LNCaP clone FGC (cell line): ENCODE measurements around the gene HOXD12.

ENCODE experiments used
- DNase-seq: peaks from one replicate; pipeline ENCODE4 v3.0.0-alpha.2; 2011; ENCODE audit warnings: low read depth
- H3K4me3 ChIP-seq: 2 replicates; pipeline ENCODE4 v1.5.1; 2011; ENCODE audit warnings: mild to moderate bottlenecking, low read depth, low read length, control low read depth
- TF ChIP-seq, protein P1 (sequence below): IDR thresholded peaks from 2 replicates; pipeline ENCODE4 v1.5.1; 2012; ENCODE audit warnings: mild to moderate bottlenecking; ENCODE audit not compliant: control insufficient read depth, insufficient read depth; ENCODE audit errors: extremely low read depth

HOXD12 gene

GRCh38 chr2:176100547-176101140 is 1.0 kb downstream of the HOXD12 start:
- TF ChIP-seq, protein P1, sequence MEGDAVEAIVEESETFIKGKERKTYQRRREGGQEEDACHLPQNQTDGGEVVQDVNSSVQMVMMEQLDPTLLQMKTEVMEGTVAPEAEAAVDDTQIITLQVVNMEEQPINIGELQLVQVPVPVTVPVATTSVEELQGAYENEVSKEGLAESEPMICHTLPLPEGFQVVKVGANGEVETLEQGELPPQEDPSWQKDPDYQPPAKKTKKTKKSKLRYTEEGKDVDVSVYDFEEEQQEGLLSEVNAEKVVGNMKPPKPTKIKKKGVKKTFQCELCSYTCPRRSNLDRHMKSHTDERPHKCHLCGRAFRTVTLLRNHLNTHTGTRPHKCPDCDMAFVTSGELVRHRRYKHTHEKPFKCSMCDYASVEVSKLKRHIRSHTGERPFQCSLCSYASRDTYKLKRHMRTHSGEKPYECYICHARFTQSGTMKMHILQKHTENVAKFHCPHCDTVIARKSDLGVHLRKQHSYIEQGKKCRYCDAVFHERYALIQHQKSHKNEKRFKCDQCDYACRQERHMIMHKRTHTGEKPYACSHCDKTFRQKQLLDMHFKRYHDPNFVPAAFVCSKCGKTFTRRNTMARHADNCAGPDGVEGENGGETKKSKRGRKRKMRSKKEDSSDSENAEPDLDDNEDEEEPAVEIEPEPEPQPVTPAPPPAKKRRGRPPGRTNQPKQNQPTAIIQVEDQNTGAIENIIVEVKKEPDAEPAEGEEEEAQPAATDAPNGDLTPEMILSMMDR = no peak

DNA sequence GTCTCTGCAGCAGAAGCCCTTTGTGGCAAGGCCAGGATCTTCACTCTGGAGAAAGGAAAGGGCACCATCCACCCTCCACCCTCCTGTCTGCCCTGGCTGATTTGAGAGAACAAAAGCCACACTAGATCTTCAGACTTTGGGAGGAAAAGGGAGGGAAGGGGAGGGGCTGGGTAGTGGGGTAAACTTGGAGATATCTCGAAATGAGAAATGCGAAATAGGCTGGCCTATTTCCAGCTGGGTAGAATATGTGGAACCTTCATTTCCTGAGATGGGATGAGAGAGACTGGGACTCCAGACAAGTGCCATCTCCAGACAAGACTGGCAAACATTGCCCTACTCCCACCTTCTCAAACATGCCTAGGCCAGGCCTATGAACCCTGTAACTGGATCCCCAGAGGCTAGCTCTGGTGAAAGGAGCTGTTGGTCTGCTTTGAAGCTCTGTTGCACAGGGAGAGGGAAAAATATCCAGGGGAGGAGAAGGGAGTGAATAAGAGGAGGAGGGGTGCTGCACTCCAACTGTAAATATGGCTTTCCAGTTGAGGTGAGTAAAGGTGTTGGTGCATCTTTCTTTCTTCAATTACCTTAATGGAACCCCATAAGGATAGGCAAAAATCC is 1.7 kb downstream of the HOXD12 start:
- TF ChIP-seq, protein P1 = no peak
- no peak overlapping the region for H3K4me3 ChIP-seq
- no peak for DNase-seq

More at GRCh38 chr2:176100547-176101140, 1.0 kb downstream of the HOXD12 start:
- no peak for DNase-seq
- no peak overlapping the region for H3K4me3 ChIP-seq

DNA sequence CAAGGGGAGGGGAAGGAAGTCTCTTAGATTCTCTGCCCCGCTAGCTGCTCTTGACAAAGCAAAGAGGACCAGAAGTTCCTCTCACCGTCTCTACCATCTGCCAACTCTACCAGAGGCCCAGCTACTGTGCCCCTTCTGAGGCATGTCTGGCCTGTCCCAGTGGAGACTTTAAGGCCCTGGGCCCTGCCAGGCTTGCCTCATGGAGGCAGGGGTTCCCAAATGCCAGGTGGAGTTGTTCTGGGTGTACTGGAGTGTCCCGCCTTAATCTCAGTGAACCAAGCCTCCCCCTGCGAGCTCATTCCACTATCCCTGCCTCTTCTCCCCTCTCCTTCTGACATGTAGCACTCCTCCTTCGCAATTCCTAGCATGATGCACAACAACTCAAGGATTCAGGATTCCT is 2.2 kb downstream of the HOXD12 start:
- TF ChIP-seq, protein P1 = no peak
- no peak for DNase-seq
- H3K4me3 ChIP-seq = no peak overlapping the region

DNA sequence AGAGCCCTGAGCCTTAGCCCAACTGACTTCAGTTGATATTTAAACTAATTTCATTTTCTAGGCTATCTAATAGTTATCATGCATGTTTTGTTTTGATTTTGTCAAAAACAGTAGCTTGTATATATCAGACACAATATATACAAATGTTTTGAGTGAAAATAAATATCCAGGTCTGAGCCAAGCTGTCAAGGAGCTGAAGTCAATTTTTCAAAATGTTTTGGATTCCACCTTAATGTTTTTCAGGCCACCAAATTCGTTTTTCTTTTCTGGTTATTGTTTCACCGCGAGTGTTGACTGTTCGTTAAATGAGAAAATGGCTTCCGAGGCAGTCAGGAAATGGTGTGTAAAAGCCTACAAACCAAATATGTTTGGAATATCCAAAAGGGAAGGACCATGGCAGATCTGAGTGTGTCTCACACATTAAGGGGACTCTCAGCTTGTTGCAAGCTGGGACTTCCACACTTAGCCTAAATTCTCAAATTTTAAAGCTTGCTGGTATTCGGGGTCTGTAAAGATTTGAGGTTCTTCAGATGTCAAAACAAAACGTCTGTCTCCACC is 2.8 kb downstream of the HOXD12 start:
- DNase-seq = no peak
- TF ChIP-seq, protein P1 = no peak
- H3K4me3 ChIP-seq = no peak overlapping the region

DNA sequence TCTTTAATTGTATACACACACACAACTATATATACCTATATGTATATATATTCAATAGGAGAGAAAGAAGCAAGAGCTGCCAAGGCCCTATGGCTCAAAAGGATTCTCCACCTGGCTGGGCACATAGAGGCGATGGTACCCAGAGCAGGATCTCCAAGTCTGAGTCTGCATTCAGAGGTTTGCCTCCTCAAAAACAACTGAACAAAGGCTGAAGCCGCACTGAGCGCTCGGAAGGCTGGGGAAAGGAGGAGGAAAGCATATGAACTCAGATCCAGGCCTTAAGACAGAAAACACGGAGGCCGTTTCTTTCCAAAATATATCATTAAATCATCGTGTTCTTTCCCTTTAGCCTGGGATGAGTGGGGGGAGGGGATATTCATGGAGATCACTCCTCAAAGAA is 3.6 kb downstream of the HOXD12 start:
- DNase-seq = no peak
- TF ChIP-seq, protein P1 = no peak
- H3K4me3 ChIP-seq = no peak overlapping the region

- no peak overlapping the region for H3K4me3 ChIP-seq
- TF ChIP-seq, protein P1 = no peak
- no peak for DNase-seq
Observed at GRCh38 chr2:176103742-176104315, 4.2 kb downstream of the HOXD12 start.
